Peyer's patch (tissue), 4 donors: Measurements from ENCODE around the gene PCGF1. TPM values are rescaled to one million over a fixed set of nuclear protein-coding genes. Genes with fewer than 3 reads are reported as not detected.
A peak's percentile ranks its signal among the peaks of the same experiment; 100 is the strongest.
"Not testable (repeated sequence)": the region's sequence is repeated elsewhere in the genome, so short reads cannot be mapped to it uniquely, and the experiment has no call there.

Experiments used
- DNase-seq, 3 donors: peaks; one replicate each; pipeline ENCODE4 v3.0.0-alpha.2; 2017 to 2019
- H3K27ac ChIP-seq, 4 donors: fragments of 200-600 bp; sonication (generic); one replicate each; pipeline ENCODE4 v1.5.1; 2016 to 2019
- H3K27me3 ChIP-seq, 2 donors: fragments of 200-600 bp; sonication (generic); one replicate each; pipeline ENCODE4 v1.5.1; 2019
- H3K36me3 ChIP-seq, 3 donors: fragments of 200-600 bp; sonication (generic); one replicate each; pipeline ENCODE4 v1.5.1; 2016 to 2019
- H3K4me1 ChIP-seq, 4 donors: fragments of 200-600 bp; sonication (generic); one replicate each; pipeline ENCODE4 v1.5.1; 2016 to 2019
- H3K4me3 ChIP-seq, 4 donors: fragments of 200-600 bp; sonication (generic); 1 replicate in 3 of 4; 2 replicates in 1 of 4; pipeline ENCODE4 v1.5.1; 2016 to 2019; ENCODE audit warnings: mild to moderate bottlenecking in 1 of 4
- H3K9me3 ChIP-seq, 4 donors: fragments of 200-600 bp; sonication (generic); one replicate each; pipeline ENCODE4 v1.5.1; 2016 to 2019; ENCODE audit warnings: mild to moderate bottlenecking in 1 of 4
- POLR2A ChIP-seq, 2 donors: fragments of 450-650 bp; IDR thresholded peaks; one replicate each; pipeline ENCODE4 v1.5.1; 2017; ENCODE audit warnings: antibody characterized with exemption in 2 of 2, mild to moderate bottlenecking in 2 of 2, moderate library complexity in 2 of 2
- total RNA-seq, 4 donors: library from RNA; depleted of rRNA; stranded (reverse); fragments of >200 nt; gene quantifications; one replicate each; pipeline ENCODE4 v1.1.0, GENCODE V29; 2016
- TF ChIP-seq, protein P1 (sequence below), 6 experiments: fragments of 450-650 bp in 4 of 6; fragments of 200-600 bp in 2 of 6; sonication (generic) in 1 of 6; IDR thresholded peaks; one replicate each; pipeline ENCODE4 v1.5.1; 2017 to 2019; ENCODE audit warnings: antibody characterized with exemption in 6 of 6, mild to moderate bottlenecking in 3 of 6, moderate library complexity in 1 of 6

PCGF1 gene
- total RNA-seq, 4 donors from 2014 or later = 14.0 to 18.9 (median 16.2) TPM

DNA sequence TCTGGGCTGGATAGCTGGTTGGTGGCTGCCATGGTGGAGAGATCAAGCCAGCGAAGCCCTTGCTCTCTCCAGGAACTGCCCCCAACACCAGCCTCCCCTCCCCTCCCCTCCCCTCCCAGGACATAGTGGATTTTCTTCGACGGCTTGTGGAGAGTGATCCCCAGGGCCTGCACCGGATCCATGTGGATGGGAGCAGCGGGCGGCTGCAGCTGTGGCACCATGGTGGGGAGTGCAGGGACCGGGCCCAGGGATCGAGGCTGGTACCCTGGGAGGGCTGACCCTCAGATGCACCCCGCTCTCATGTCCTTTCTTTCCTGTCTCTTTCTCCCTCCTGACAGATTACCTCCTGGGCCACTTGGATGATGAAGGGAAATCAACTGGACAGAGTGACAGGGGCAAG lies 17.6 kb downstream of the PCGF1 start:
- Histone ChIP-seq H3K36me3 (peaks cover 0 to 77% (median 0%) of the 10 kb centered on the region in 3 donors), H3K4me1 (peaks cover 0 to 8% (median 1%) of the 10 kb centered on the region in 4 donors), H3K27ac (no peak overlapping the region), H3K4me3 (no peak overlapping the region), H3K27me3 (no peaks in the 10 kb centered on the region), H3K9me3 (no peaks in the 10 kb centered on the region)
- no peak for DNase-seq
- TF ChIP-seq, protein P1, sequence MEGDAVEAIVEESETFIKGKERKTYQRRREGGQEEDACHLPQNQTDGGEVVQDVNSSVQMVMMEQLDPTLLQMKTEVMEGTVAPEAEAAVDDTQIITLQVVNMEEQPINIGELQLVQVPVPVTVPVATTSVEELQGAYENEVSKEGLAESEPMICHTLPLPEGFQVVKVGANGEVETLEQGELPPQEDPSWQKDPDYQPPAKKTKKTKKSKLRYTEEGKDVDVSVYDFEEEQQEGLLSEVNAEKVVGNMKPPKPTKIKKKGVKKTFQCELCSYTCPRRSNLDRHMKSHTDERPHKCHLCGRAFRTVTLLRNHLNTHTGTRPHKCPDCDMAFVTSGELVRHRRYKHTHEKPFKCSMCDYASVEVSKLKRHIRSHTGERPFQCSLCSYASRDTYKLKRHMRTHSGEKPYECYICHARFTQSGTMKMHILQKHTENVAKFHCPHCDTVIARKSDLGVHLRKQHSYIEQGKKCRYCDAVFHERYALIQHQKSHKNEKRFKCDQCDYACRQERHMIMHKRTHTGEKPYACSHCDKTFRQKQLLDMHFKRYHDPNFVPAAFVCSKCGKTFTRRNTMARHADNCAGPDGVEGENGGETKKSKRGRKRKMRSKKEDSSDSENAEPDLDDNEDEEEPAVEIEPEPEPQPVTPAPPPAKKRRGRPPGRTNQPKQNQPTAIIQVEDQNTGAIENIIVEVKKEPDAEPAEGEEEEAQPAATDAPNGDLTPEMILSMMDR (IDR thresholded peaks at IDR 0.05) = no peak
- TF ChIP-seq POLR2A (IDR thresholded peaks at IDR 0.05) = no peak

- Histone ChIP-seq H3K4me1 (peaks cover 0 to 14% (median 1%) of the 10 kb centered on the region in 4 donors), H3K27me3 (no peaks in the 10 kb centered on the region), H3K9me3 (no peaks in the 10 kb centered on the region), H3K27ac (peak overlapping the region in 2 of 4 donors; percentile 27 to 73), H3K4me3 (no peak overlapping the region), H3K36me3 (peaks cover 0 to 70% (median 0%) of the 10 kb centered on the region in 3 donors)
- DNase-seq = peak in 1 of 3 donors; percentile 65
- TF ChIP-seq POLR2A (IDR thresholded peaks at IDR 0.05) = no peak
- TF ChIP-seq, protein P1 (IDR thresholded peaks at IDR 0.05) = peak in 2 of 6 experiments; percentile 15 to 18
Observed at GRCh38 chr2:74488643-74489481, 18.6 kb downstream of the PCGF1 start.

GRCh38 chr2:74486141-74486540 lies 21.4 kb downstream of the PCGF1 start:
- Histone ChIP-seq H3K4me1 (peaks cover 3 to 28% (median 12%) of the 10 kb centered on the region in 4 donors), H3K27me3 (no peaks in the 10 kb centered on the region)

DNA sequence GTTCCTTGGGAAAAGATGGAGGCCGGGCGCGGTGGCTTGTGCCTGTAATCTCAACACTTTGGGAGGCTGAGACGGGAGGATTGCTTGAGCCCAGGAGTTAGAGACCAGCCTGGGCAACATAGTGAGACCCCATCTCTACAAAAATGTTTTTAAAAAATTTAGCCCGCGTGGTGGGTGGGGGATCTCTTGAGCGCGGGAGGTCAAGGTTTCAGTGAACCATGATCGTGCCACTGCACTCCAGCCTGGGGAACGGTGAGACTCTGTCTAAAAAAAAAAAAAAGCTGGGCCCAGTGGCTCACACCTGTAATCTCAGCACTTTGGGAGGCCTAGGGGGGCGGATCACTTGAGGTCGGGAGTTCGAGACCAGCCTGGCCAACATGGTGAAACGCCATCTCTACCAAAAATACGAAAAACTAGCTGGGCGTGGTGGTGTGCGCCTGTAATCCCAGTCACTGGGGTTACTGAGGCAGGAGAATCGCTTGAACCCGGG lies 23.8 kb downstream of the PCGF1 start:
- H3K4me3 ChIP-seq = peak overlapping the region; percentile 77 to 87 (median 80)
- H3K36me3 ChIP-seq = peaks cover 0 to 43% (median 0%) of the 10 kb centered on the region in 3 donors
- not testable (repeated sequence) for H3K9me3 ChIP-seq, H3K27me3 ChIP-seq, DNase-seq
- peak overlapping the region in 3 of 4 donors; percentile 86 to 93 (median 92) for H3K27ac ChIP-seq
- peaks cover 3 to 31% (median 13%) of the 10 kb centered on the region in 4 donors for H3K4me1 ChIP-seq

More at GRCh38 chr2:74486141-74486540, 21.4 kb downstream of the PCGF1 start:
- Histone ChIP-seq H3K36me3 (peaks cover 0 to 43% (median 0%) of the 10 kb centered on the region in 3 donors), H3K4me3 (no peak overlapping the region), H3K27ac (no peak overlapping the region), H3K9me3 (no peaks in the 10 kb centered on the region)
- TF ChIP-seq POLR2A (IDR thresholded peaks at IDR 0.05) = no peak
- TF ChIP-seq, protein P1 (IDR thresholded peaks at IDR 0.05) = no peak
- no peak for DNase-seq

DNA sequence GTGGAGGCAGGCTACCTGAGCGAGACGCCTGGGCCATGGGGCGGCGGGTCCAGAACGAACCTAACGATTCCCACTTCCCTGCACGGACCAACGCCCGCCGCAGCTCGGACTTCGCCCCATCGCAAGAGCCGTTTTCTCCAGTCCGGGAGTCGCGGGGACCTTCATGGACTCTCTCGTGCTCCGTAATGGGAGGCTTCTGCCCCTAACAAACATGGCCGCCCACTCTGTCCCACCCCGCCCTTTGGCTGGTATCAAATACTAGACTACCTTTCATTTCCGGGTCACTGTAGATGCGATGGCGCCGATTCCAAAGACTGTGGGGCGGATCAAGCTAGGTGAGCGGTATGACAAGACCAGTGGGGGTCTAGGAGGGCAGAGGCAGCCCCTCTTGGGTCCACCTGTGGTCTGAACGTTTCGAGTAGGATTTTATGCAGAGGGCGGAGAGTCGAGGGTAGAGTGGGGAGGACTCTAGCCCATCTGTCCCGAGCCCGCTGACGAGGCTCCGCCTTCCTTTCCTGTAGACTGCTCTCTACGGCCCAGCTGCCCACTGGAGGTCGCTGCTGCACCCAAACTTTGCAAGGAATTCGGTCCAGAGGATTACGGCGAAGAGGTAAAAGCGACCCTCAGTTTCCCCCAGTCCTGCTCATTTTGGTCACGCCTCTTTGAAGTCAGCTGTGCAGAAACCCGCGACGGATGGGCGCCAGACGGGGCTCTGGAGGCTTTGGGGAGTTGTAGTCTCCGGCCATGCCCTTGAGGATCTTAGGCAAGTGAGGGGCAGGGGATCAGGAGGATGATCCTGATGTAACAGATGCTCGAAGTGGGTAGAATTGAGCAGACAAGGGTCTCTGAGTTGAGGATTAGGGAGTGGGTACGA lies 24.5 kb downstream of the PCGF1 start, which contains the start of the genes CCDC142 and TTC31:
Gene CCDC142, minus strand, starts transcription at position 198 of the 874 bp plus-strand sequence. Its CDS starts 161 bp downstream, at position 37.
Gene TTC31, plus strand, starts transcription at position 281 of the 874 bp plus-strand sequence. Its CDS starts 15 bp downstream, at position 296.
- peak within 1 kb of the TSS; percentile 86 to 93 (median 92) for H3K27ac ChIP-seq
- peak within 1 kb of the TSS; percentile 77 to 87 (median 80) for H3K4me3 ChIP-seq
- no peaks in the 10 kb centered on the region for H3K27me3 ChIP-seq
- DNase-seq = peak; percentile 96 to 99 (median 97)
- H3K36me3 ChIP-seq = peaks cover 0 to 44% (median 0%) of the 10 kb centered on the region in 3 donors
- H3K9me3 ChIP-seq = no peaks in the 10 kb centered on the region
- peaks cover 0 to 31% (median 13%) of the 10 kb centered on the region in 4 donors for H3K4me1 ChIP-seq
- TF ChIP-seq POLR2A (IDR thresholded peaks at IDR 0.05) = peak; percentile 56 to 63
- TF ChIP-seq, protein P1 (IDR thresholded peaks at IDR 0.05) = peak; percentile 73 to 94 (median 90)
